ENCODE data around the gene ANXA4.

ANXA4 gene

GRCh38 chr2:69741575-69742321 lies at the start of gene ANXA4:
TSS of gene ANXA4 (plus strand) at chr2:69742134. CDS start at chr2:69781566, 39,432 bp downstream.
- H3K4me3 ChIP-seq (replicated peaks; ENCODE audit: low read depth, low read length): peak within 1 kb of the TSS; percentile 71
- TF ChIP-seq CTCF (IDR thresholded peaks at IDR 0.05; ENCODE audit: low read length, missing control alignments): no peak
- peak; percentile 59 for DNase-seq (ENCODE audit: low read depth)

- no peak overlapping the region for H3K4me3 ChIP-seq (replicated peaks; ENCODE audit: low read depth, low read length)
- peak; percentile 50 for DNase-seq (ENCODE audit: low read depth)
- TF ChIP-seq CTCF (IDR thresholded peaks at IDR 0.05; ENCODE audit: low read length, missing control alignments): no peak
Observed at GRCh38 chr2:69692424-69692823, 49.5 kb upstream of the ANXA4 start.

GRCh38 chr2:69693059-69693774 lies 48.7 kb upstream of the ANXA4 start:
- no peak for TF ChIP-seq CTCF (IDR thresholded peaks at IDR 0.05; ENCODE audit: low read length, missing control alignments)

GRCh38 chr2:69693775-69694450 lies 48.0 kb upstream of the ANXA4 start:
- H3K4me3 ChIP-seq (replicated peaks; ENCODE audit: low read depth, low read length): no peak overlapping the region
- no peak for TF ChIP-seq CTCF (IDR thresholded peaks at IDR 0.05; ENCODE audit: low read length, missing control alignments)
- DNase-seq (ENCODE audit: low read depth): no peak

More at GRCh38 chr2:69693059-69693774, 48.7 kb upstream of the ANXA4 start:
- no peak for DNase-seq (ENCODE audit: low read depth)
- H3K4me3 ChIP-seq (replicated peaks; ENCODE audit: low read depth, low read length): no peak overlapping the region

GRCh38 chr2:69694894-69695849 lies 46.8 kb upstream of the ANXA4 start:
- no peak overlapping the region for H3K4me3 ChIP-seq (replicated peaks; ENCODE audit: low read depth, low read length)
- peak; percentile 65 for DNase-seq (ENCODE audit: low read depth)
- no peak for TF ChIP-seq CTCF (IDR thresholded peaks at IDR 0.05; ENCODE audit: low read length, missing control alignments)

GRCh38 chr2:69695850-69696216 lies 46.1 kb upstream of the ANXA4 start:
- no peak overlapping the region for H3K4me3 ChIP-seq (replicated peaks; ENCODE audit: low read depth, low read length)
- DNase-seq (ENCODE audit: low read depth): no peak
- no peak for TF ChIP-seq CTCF (IDR thresholded peaks at IDR 0.05; ENCODE audit: low read length, missing control alignments)
